Spinal cord (tissue), 10 donors: Measurements from ENCODE around the gene TAF11L12. TPM values are rescaled to one million over a fixed set of nuclear protein-coding genes. Genes with fewer than 3 reads are reported as not detected.
"Not testable (repeated sequence)": the region's sequence is repeated elsewhere in the genome, so short reads cannot be mapped to it uniquely, and the experiment has no call there.

ENCODE experiments used
- DNase-seq, 6 donors: peaks; one replicate each; pipeline versions ENCODE4 v3.0.0 to v3.0.0-alpha.2; 2013 to 2015; ENCODE audit warnings: low spot score in 6 of 6, low read depth in 4 of 6
- H3K27ac ChIP-seq: one replicate; pipeline ENCODE4 v1.5.1; 2013; ENCODE audit warnings: low read depth, low read length, control low read depth
- H3K27me3 ChIP-seq: one replicate; pipeline ENCODE4 v1.6.1; 2013; ENCODE audit warnings: low read length; ENCODE audit not compliant: control insufficient read depth, insufficient read depth
- H3K36me3 ChIP-seq: one replicate; pipeline ENCODE4 v1.6.1; 2013; ENCODE audit warnings: low read length; ENCODE audit not compliant: control insufficient read depth, insufficient read depth
- H3K4me1 ChIP-seq: one replicate; pipeline ENCODE4 v1.6.1; 2013; ENCODE audit warnings: low read length; ENCODE audit not compliant: control insufficient read depth, insufficient read depth
- H3K4me3 ChIP-seq: one replicate; pipeline ENCODE4 v1.5.1; 2013; ENCODE audit warnings: low read depth, low read length, control low read depth
- H3K9me3 ChIP-seq: one replicate; pipeline ENCODE4 v1.6.1; 2013; ENCODE audit warnings: low read length; ENCODE audit not compliant: control insufficient read depth, insufficient read depth
- WGBS: methylation state at CpG from one replicate; pipeline ENCODE4 v1.1.5; 2013; ENCODE audit warnings: missing lambda C conversion rate; ENCODE audit not compliant: insufficient coverage; 5-methylcytosine and 5-hydroxymethylcytosine counted together
- long read RNA-seq, 4 donors: transcript quantifications; one replicate each; lab custom pipeline, GENCODE V29; 2026
- polyA plus RNA-seq, 2 donors: library from polyadenylated mRNA; unstranded; fragments of 120-200 nt; gene quantifications; one replicate each; pipeline ENCODE4 v1.2.1, GENCODE V29; 2013; ENCODE audit not compliant: insufficient read length in 2 of 2
- total RNA-seq, 2 donors: library from RNA; depleted of rRNA in 1 of 2; stranded (reverse); fragments of 120-200 nt in 1 of 2; fragments of >200 nt in 1 of 2; gene quantifications; one replicate each; pipeline versions ENCODE4 v1.2.3 to v1.2.4, GENCODE V29; 2013 to 2014
- donor health status: healthy.

Gene TAF11L12
- total RNA-seq (not detected), polyA plus RNA-seq (not detected)
- long read RNA-seq, donor 1, result 0 reads
- long read RNA-seq, donor 2, result 0 reads
- long read RNA-seq, donor 3, result 0 reads
- long read RNA-seq, donor 4, result 0 reads

DNA sequence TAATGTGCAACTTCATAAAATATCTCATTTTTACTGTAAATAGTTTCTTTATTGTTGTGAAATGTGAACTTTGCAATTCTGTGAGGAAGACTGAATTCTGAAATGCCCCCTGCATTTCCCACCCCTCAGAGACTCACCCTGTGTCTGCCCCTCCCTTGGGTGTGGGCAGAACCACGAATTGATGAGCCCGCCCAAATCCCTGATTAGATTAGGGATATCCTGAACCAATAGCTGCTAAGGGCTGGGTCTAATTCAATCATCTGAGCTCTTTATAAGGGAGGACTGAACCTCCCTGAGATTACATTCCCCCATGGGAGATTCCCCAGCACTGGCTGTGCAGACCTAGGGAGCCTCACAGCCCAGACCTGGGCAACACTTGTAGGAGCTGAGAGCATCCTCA lies at the start of gene TAF11L12:
TAF11L12 (plus strand) TSS at position 301 of the 400 bp plus-strand sequence.
- H3K4me3 ChIP-seq, DNase-seq, H3K27me3 ChIP-seq, H3K36me3 ChIP-seq, H3K27ac ChIP-seq, H3K9me3 ChIP-seq, H3K4me1 ChIP-seq: not testable (repeated sequence)
- 80% methylated on average over 1 of the region's 2 CpGs for WGBS

DNA sequence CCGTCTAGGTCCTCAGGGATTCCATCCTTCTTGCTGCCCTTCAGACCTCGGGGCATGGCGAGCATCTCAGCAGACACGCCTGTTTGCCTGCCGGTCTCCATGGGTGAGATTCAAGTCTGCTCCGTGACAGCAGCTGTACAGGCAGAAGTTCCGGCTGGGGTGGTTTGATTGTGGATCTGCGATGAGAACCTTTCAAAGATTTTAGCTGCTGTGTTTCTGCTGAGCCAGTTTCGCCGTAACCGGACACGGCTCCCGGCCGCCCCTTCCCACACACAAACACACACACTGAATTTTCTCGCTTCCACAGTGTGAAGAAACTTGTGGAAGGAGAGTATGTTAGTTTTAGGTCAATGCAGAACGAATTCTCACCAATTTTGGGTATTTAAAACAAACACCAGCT lies 24.5 kb upstream of the TAF11L12 start, which contains the start of gene TAF11L7:
TAF11L7 (minus strand) TSS at position 101 of the 400 bp plus-strand sequence.
- H3K4me3 ChIP-seq, DNase-seq, H3K27me3 ChIP-seq, H3K9me3 ChIP-seq, H3K27ac ChIP-seq, H3K36me3 ChIP-seq, H3K4me1 ChIP-seq: not testable (repeated sequence)
- WGBS, result no CpG with 5 or more reads among the region's 16 CpGs

DNA sequence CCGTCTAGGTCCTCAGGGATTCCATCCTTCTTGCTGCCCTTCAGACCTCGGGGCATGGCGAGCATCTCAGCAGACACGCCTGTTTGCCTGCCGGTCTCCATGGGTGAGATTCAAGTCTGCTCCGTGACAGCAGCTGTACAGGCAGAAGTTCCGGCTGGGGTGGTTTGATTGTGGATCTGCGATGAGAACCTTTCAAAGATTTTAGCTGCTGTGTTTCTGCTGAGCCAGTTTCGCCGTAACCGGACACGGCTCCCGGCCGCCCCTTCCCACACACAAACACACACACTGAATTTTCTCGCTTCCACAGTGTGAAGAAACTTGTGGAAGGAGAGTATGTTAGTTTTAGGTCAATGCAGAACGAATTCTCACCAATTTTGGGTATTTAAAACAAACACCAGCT lies 19.3 kb upstream of the TAF11L12 start, which contains the start of gene TAF11L8:
TAF11L8 (minus strand) TSS at position 101 of the 400 bp plus-strand sequence.
- DNase-seq, H3K4me1 ChIP-seq, H3K4me3 ChIP-seq, H3K9me3 ChIP-seq, H3K27me3 ChIP-seq, H3K27ac ChIP-seq, H3K36me3 ChIP-seq: not testable (repeated sequence)
- WGBS, result no CpG with 5 or more reads among the region's 16 CpGs

DNA sequence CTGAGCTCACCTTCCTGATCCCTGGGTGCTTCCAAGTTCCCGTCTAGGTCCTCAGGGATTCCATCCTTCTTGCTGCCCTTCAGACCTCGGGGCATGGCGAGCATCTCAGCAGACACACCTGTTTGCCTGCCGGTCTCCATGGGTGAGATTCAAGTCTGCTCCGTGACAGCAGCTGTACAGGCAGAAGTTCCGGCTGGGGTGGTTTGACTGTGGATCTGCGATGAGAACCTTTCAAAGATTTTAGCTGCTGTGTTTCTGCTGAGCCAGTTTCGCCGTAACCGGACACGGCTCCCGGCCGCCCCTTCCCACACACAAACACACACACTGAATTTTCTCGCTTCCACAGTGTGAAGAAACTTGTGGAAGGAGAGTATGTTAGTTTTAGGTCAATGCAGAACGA lies 15.9 kb upstream of the TAF11L12 start, which contains the start of gene TAF11L9:
TAF11L9 (minus strand) TSS at position 140 of the 400 bp plus-strand sequence.
- H3K4me1 ChIP-seq, H3K9me3 ChIP-seq, DNase-seq, H3K36me3 ChIP-seq, H3K27me3 ChIP-seq, H3K4me3 ChIP-seq, H3K27ac ChIP-seq: not testable (repeated sequence)
- no CpG with 5 or more reads among the region's 15 CpGs for WGBS

DNA sequence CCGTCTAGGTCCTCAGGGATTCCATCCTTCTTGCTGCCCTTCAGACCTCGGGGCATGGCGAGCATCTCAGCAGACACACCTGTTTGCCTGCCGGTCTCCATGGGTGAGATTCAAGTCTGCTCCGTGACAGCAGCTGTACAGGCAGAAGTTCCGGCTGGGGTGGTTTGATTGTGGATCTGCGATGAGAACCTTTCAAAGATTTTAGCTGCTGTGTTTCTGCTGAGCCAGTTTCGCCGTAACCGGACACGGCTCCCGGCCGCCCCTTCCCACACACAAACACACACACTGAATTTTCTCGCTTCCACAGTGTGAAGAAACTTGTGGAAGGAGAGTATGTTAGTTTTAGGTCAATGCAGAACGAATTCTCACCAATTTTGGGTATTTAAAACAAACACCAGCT lies 12.5 kb upstream of the TAF11L12 start, which contains the start of gene TAF11L10:
TAF11L10 (minus strand) TSS at position 101 of the 400 bp plus-strand sequence.
- not testable (repeated sequence) for H3K4me3 ChIP-seq, H3K36me3 ChIP-seq, DNase-seq, H3K27me3 ChIP-seq, H3K9me3 ChIP-seq, H3K27ac ChIP-seq, H3K4me1 ChIP-seq
- whole genome bisulfite sequencing, result no CpG with 5 or more reads among the region's 15 CpGs

DNA sequence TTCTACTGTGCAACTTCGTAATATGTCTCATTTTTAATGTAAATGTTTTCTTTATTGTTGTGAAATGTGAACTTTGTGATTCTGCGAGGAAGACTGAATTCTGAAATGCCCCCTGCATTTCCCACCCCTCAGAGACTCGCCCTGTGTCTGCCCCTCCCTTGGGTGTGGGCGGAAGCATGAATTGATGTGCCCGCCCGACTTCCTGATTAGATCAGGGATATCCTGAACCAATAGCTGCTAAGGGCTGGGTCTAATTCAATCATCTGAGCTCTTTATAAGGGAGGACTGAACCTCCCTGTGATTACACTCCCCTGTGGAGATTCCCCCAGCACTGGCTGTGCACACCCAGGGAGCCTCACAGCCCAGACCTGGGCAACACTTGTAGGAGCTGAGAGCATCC lies 6.3 kb upstream of the TAF11L12 start, which contains the start of gene TAF11L11:
TAF11L11 (plus strand) TSS at position 304 of the 400 bp plus-strand sequence.
- not testable (repeated sequence) for H3K27ac ChIP-seq, H3K9me3 ChIP-seq, H3K4me1 ChIP-seq, H3K36me3 ChIP-seq, H3K27me3 ChIP-seq, H3K4me3 ChIP-seq, DNase-seq
- no CpG with 5 or more reads among the region's 6 CpGs for WGBS

DNA sequence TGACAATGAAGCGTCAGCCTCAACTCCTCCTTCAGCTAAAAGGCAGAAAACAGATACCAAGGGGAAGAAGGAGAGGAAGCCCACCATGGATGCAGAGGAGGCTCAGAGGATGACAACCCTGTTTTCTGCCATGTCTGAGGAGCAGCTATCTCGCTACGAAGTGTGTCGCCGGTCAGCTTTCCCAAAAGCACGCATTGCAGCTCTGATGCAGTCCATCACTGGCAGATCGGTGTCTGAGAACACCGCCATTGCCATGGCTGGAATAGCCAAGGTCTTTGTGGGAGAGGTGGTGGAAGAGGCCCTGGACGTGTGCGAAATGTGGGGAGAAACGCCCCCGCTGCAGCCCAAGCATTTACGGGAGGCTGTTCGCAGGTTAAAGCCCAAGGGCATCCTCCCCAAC lies 5.2 kb upstream of the TAF11L12 start:
- Histone ChIP-seq H3K27ac (no peak overlapping the region), H3K4me3 (no peak overlapping the region), H3K9me3 (no peaks in the 10 kb centered on the region), H3K36me3 (no peaks in the 10 kb centered on the region), H3K27me3 (no peaks in the 10 kb centered on the region), H3K4me1 (no peaks in the 10 kb centered on the region)
- 98% methylated on average over 5 of the region's 14 CpGs for whole genome bisulfite sequencing
- no peak for DNase-seq

DNA sequence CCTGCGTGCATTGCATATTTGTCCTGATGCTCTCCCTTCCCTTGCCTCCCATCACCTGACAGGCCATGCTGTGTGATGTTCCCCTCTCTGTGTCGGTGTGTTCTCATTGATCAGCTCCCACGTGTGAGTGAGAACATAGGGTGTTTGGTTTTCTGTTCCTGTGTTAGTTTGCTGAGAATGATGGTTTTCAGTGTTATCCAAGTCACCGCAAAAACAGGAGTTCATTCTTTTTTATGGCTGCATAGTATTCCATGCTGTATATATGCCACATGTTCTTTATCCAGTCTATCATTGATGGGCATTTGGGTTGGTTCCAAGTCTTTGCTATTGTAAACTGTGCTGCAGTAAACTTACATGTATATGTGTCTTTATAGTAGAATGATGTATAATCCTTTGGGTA lies 2.7 kb upstream of the TAF11L12 start:
- 83% methylated on average over 1 of the region's 4 CpGs for WGBS
- H3K27me3 ChIP-seq, DNase-seq, H3K27ac ChIP-seq, H3K36me3 ChIP-seq, H3K4me1 ChIP-seq, H3K4me3 ChIP-seq, H3K9me3 ChIP-seq: not testable (repeated sequence)

DNA sequence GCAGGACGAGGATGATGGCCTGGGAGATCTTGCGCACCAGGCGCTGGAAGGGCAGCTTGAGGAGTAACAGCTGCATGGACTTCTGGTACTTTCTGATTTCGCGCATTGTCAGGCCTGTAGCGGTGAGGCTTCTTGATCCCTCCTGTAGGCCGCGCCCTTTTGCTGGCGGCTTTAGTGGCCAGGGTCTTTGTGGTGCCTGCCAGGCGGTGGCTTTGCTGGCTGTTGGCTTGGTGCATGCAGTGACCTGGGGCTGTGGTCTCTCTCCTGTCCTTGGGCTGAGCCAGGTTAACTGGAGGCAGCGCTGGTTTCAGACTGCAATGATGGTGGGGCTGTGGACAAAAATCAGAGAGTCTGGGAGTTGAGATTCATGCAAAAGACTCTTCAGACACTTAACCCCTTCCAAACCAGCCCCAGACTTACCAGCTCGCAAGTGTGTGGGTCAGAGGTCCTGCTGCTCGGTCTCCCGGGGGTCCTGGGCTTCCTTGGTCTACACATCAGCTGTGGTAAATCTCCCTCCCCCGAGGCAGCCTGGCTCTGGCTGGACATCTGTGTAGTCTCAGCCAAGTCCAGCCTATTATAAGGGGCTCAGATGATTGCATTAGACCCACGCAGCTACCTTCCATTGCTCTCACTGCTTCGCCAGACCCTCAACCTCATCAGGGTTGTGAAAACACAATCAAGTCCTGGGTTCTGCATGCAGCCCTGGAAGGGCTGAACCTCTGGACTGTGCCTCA lies 4.8 kb downstream of the TAF11L12 start:
- Histone ChIP-seq H3K4me1 (no peaks in the 10 kb centered on the region), H3K9me3 (no peaks in the 10 kb centered on the region), H3K36me3 (no peaks in the 10 kb centered on the region), H3K27me3 (no peaks in the 10 kb centered on the region), H3K27ac (no peak overlapping the region), H3K4me3 (no peak overlapping the region)
- no peak for DNase-seq
- WGBS, result 96% methylated on average over 14 of the region's 17 CpGs

DNA sequence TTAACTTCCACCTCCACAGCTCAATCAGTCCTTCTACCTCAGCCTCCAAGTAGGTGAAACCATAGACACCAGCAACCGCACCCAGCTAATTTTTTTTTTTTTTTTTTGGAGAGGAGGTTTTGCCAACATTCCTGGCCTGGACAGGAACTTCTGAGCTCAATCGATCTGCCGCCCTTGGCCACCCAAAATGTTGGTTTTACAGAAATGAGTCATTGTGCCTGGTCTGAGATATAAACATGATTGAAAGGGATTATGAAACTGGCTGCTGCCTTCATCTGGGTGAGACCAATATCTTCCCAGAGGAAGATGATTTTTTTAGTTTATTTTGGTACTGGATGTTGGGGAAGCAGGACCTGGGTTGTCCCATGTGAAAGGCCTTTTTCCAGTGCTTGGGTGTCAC lies 9.2 kb downstream of the TAF11L12 start:
- Histone ChIP-seq H3K27ac (no peak overlapping the region), H3K36me3 (no peaks in the 10 kb centered on the region), H3K9me3 (no peaks in the 10 kb centered on the region), H3K4me3 (no peak overlapping the region), H3K4me1 (no peaks in the 10 kb centered on the region), H3K27me3 (no peaks in the 10 kb centered on the region)
- DNase-seq, result no peak
- WGBS, result 94% methylated on average over 2 of the region's 3 CpGs
